NCI-H1694 (cell line): ENCODE data around the gene RAD51B.

Experiments
- DNase-seq: peaks from one replicate; lab custom pipeline; 2025; lab: John Stamatoyannopoulos, UW

RAD51B gene

GRCh38 chr14:68551045-68551683, 731.6 kb downstream of the RAD51B start:
- no peak for DNase-seq

GRCh38 chr14:68552075-68552474, 732.5 kb downstream of the RAD51B start:
- DNase-seq = no peak

- DNase-seq = no peak
Measured at GRCh38 chr14:68552602-68553001, 733.0 kb downstream of the RAD51B start.

GRCh38 chr14:68553311-68553710, 733.7 kb downstream of the RAD51B start:
- no peak for DNase-seq

GRCh38 chr14:68554231-68554630, 734.7 kb downstream of the RAD51B start:
- no peak for DNase-seq

- no peak for DNase-seq
Measured at GRCh38 chr14:68556253-68556652, 736.7 kb downstream of the RAD51B start.

- DNase-seq = no peak
Measured at GRCh38 chr14:68557648-68558047, 738.1 kb downstream of the RAD51B start.

- DNase-seq = no peak
Measured at GRCh38 chr14:68558096-68558495, 738.5 kb downstream of the RAD51B start.

GRCh38 chr14:68559949-68560348, 740.4 kb downstream of the RAD51B start:
- DNase-seq = no peak

- no peak for DNase-seq
Measured at GRCh38 chr14:68561531-68562007, 742.0 kb downstream of the RAD51B start.

GRCh38 chr14:68562911-68563250, 743.3 kb downstream of the RAD51B start:
- DNase-seq = no peak

- DNase-seq = no peak
Measured at GRCh38 chr14:68563251-68564131, 743.9 kb downstream of the RAD51B start.

- DNase-seq = no peak
Measured at GRCh38 chr14:68564191-68564825, 744.7 kb downstream of the RAD51B start.

- DNase-seq = no peak
Measured at GRCh38 chr14:68564826-68565759, 745.5 kb downstream of the RAD51B start.

- DNase-seq = no peak
Measured at GRCh38 chr14:68566075-68566474, 746.5 kb downstream of the RAD51B start.

GRCh38 chr14:68568907-68569897, 749.6 kb downstream of the RAD51B start:
- DNase-seq = no peak

GRCh38 chr14:68569970-68570409, 750.4 kb downstream of the RAD51B start:
- no peak for DNase-seq

GRCh38 chr14:68571114-68571591, 751.6 kb downstream of the RAD51B start:
- DNase-seq = no peak

- no peak for DNase-seq
Measured at GRCh38 chr14:68571928-68572525, 752.4 kb downstream of the RAD51B start.

GRCh38 chr14:68573126-68573525, 753.5 kb downstream of the RAD51B start:
- DNase-seq = no peak
